Erythroblast (primary cell): ENCODE results near the gene KIDINS220.

ENCODE experiments used
- GATA1 ChIP-seq: IDR thresholded peaks from 2 replicates; pipeline ENCODE4 v1.6.1; 2011; ENCODE audit warnings: low read depth, mild to moderate bottlenecking, control low read depth, low read length, moderate library complexity
- POLR2A ChIP-seq: IDR thresholded peaks from 2 replicates; pipeline ENCODE4 v1.6.1; 2011; ENCODE audit warnings: mild to moderate bottlenecking, low read length

GRCh38 chr2:8790739-8791162 is 46.7 kb downstream of the KIDINS220 start:
- TF ChIP-seq POLR2A (no peak), GATA1 (no peak)
